HG03558 (cell line): Measurements from ENCODE around the gene FOXP1.

ENCODE experiments used
- ATAC-seq: cut with Tn5 transposase; IDR thresholded peaks from one replicate; pipeline ENCODE4 v1.9.1; 2021; ENCODE audit warnings: moderate number of reproducible peaks; ENCODE audit not compliant: unreplicated experiment; ENCODE audit errors: extremely low read depth

Gene FOXP1

DNA sequence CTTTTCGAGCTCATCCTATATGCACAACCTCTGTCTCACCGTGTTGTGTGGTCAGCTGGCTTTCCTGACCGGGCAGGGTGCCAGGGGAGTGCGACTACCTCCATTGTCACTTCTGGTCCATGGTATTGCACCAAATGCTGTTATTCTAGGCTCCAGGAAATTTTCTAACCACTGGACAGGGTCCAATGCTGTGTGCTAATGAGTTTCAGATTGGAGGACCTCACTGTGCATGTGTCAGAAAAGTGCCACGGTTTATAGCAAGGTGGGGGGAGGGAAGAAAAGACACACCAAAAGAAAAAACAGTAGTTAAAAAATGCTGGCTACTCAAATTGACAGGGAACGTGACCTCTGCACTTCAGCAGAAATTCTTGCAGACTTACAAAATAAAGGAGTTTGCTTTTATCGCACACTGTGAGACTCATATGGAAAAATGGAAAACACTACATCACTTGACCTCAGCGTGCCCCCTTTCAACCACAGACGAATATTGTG is 480.1 kb downstream of the FOXP1 start:
- ATAC-seq, result no peak

DNA sequence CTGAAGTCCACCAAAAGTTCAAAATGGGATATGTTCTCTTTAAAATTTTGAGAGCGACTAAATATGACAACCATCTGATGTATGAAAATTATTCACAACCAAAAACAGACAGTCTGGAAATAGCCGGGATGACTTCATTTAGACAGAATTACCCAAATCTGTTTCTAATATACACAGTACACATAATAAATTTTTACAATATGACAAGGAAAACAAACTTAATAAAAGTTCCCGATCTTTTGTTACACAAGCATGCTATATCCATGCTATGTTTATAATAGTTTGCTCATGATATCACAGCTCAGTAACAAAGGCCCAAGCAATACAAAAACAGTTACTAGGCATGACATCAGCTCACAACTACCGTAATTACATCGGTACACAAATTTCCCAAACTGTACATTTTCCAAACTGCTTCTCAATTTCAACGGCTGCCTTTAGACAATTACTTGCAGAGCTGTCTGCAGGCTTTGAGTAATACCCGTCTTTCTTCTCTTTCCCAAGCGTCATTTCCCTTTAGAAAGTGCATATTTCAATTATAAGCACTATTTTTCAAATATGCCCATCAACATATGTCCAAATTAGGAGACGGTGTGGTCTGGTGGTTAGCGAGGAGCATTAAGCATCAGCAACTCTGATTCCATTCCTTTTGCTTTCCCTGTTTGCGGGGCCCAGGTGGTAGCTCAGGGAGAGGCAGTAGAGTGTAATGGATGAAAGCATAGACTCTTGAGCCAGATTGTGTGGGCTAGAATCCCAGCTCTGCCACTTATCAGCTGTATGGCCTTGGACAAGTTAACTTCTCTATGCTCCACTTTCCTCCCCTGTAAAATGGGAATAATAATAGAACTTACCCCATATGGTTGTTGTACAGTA is 481.2 kb downstream of the FOXP1 start:
- ATAC-seq, result no peak

DNA sequence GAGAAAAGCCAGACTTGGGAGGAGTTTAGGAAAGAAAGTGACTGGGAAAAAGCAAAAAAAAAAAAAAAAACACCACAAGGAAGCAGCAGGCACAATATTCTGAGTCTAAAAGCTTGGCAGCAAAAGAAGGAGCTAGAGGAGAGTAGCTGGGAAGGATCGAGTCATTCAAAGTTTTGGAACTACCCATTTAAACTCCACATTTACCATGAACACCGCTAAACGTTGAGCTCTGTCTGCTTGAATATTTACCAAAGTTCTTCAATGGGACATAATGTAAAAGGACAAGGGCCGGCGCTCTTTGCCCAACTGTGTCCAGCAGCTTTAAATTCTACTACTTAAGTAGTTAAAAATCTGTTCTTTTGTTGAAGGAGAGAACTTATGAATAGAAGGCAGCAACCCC is 481.9 kb downstream of the FOXP1 start:
- no peak for ATAC-seq

DNA sequence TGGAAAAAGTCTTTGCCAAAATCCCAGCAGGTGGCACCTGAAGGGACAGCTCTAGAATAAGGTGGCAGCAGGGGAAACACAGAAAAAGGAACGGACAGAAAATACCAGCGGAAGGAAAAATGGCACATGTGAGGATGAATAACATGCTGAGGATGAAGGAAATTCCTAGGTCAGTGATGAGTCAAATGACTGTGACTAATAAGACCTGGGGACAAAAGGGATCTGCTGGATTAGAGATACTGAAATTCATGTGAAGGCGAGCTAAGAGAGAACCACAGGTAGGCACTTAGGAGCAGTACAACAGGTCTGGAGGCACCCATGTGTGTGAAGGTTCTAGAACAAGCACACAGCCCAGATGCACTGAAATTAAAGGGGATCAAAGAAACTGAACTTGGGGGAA is 482.5 kb downstream of the FOXP1 start:
- no peak for ATAC-seq

DNA sequence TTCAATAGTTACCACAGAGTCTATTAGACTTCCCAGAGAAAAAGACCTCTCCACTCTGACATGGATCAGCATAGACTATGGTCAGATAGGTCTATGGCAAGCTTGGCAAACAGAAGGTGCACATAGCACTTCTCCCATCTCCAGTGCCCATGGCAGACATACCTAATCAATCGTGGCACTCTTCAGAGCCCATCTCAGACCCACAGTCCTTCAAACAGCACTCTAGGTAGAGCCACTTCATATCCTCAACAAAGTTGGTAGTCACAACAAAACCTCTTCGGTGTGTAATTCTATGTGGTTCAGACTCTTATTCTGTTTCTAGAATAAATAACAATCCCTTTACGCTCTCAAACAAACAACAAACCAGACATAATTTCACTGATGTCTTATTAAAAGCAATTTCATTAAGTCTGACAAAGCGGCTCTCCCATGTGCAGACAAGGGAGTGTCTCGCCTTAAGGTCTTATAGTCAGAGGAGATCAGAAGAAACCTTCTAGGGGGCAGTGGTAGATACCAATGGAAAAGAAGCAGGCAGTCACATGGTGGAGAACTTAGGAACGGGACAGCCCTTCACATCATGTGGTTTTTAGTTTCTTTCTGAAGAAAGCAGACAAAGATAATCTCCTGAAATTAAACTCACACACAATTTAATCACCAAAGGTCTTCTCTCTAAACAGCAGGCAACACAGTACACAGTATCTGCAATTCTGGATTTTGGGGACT is 483.4 kb downstream of the FOXP1 start:
- ATAC-seq, result no peak

DNA sequence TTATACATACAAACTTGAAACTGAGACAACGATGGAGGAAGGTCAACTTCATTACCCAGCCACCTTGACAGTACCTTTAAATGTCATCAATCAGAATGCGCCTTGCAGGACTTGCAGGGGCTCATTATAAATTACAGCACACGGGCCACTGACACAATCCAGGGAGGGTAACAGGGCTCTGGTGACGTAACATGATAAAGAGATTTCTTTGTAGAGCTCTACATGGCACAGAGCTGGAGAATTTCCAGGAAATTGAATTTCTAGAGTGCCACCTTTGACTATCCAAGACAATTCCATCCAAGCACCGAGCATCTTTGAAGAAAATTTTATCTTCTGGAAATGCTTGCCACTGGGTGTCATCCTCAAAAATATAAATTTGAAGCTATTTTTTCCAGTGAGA is 486.0 kb downstream of the FOXP1 start:
- no peak for ATAC-seq

DNA sequence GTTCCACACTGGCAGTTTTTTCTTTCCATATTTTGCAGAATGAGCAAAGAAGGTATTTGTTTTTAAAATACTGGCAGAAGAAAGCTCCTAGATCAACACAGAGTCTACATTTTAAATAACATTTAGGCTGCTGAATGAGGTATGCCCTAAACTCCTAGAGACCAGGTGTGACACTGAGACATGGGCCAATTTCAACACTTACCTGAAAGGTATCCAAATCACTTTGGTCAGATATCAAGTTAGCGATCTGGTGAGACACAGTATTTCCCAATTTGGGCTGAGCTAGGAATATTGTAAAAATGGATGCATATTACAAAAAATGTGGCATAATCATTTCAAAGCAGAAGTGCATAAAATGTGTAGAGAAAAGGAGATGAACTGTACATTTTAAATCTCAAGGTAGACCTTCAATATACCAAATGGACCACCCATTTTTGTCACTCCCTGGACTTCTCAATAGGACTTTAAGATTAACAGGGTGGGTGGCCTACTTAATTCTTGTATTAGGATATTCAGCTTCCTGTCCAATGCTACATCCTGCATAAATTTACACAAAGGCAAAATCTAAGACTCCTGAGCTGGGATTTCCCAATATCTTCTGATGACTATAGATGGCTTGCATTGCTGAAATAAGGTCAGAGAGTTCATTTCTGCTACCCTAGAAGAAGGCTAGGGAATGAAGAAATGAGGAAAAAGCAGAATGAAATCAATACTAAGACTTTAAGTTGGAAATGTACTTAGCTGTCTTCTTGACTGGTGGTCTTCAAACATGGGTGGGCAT is 487.8 kb downstream of the FOXP1 start:
- no peak for ATAC-seq

DNA sequence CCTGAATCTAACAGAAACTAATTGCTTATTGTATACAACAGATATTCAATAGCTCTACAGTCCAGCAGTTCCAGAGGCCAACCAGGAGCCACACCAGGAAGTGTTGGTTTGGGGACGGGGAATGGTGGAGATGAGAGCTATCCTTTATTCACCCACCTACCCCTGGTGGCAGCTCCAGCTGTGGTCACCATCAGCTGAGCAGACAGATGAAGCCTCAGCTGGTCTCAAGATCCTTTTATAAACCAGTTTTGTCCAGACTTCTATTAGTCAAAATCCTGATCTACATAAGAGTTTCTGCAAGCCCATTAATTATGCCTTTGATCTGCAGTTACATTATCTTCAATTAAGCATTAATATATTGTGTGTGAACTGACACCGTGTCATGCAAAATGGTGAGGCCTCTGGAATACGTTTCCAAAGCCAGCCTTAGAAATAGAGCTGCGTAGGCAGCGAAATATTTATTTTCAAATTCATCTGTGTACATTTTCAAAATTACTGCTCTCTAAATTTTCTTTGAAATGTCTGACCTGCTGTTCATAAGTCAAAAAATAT is 488.8 kb downstream of the FOXP1 start:
- no peak for ATAC-seq

DNA sequence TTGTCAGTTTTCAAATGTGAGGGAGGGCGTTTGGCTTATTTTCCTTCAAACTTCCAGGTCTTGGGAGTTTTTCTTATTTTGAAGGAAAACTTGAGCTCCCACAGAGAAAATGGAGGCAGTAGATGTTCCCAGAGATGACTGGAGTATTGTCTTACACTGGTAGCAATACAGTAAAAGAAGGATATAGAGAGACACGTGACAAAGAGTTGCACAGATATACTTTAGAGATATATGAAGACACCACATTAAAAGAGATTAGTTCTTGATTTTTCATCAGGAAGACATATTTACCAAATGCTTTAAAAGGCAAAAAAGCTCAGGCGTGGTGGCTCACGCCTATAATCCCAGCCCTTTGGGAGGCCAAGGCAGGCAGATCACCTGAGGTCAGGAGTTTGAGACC is 490.9 kb downstream of the FOXP1 start:
- ATAC-seq, result no peak

DNA sequence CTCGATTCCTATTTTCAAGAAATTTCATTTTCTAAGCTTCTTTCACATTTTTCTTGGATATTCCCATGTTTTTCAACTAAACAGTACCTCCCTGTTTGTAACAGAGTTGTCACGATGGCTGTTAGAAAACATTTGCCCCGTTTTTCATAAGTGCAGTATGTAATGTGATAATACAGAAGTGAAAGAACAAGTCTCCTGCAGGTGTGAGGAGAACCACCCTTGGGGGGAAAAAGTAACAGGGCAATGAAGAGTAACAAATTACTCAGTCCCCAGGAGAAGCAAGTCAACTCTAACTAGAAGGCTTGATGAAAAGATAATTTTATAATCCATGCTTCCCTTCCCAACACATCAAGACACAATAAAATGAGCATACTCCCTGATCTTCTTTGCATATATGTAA is 493.3 kb downstream of the FOXP1 start:
- ATAC-seq, result no peak

DNA sequence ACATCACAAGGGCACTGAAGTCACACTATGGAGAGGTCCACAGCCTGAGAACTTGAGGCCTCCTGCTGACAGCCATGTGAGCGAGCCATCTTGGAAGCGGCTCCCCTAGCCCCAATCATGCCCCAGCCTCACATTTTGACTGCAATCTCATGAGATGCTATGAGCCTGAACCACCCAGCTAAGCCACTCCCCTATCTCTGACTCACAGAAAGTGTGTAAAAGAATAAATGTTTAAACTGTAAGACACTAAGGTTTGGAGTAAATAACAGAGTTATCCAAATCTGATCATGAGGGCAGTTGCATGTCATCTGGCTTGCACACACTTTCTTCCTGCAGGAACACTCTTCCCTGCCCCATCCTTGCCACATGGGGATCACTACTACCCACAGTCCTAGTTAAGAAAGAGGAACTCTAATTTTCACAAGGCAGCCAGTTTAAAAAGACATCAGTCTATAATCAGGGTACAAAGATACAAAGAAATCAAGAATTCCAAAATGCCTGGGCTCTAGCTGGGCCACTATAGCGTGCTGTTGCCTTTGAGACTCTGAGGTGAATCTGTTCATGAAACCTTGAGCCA is 494.2 kb downstream of the FOXP1 start:
- ATAC-seq, result no peak

DNA sequence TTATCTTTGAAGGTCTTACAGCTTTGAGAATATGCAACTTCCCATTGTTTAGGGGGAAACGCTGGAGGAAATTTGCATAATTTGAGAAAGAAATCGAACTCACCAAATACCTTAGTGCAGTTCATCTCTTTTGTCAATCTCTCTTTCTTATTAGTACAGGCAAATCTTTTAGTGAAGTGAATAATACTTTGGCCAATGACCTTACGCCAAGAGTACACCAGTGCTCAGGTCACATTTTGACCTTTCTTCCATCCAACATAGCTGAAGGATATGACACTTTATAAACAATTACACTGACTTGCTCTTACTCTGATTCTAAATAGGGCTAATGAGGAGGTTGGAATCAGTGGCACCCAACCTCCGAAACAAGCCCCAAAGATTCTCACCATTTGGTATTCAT is 494.8 kb downstream of the FOXP1 start:
- ATAC-seq, result no peak

DNA sequence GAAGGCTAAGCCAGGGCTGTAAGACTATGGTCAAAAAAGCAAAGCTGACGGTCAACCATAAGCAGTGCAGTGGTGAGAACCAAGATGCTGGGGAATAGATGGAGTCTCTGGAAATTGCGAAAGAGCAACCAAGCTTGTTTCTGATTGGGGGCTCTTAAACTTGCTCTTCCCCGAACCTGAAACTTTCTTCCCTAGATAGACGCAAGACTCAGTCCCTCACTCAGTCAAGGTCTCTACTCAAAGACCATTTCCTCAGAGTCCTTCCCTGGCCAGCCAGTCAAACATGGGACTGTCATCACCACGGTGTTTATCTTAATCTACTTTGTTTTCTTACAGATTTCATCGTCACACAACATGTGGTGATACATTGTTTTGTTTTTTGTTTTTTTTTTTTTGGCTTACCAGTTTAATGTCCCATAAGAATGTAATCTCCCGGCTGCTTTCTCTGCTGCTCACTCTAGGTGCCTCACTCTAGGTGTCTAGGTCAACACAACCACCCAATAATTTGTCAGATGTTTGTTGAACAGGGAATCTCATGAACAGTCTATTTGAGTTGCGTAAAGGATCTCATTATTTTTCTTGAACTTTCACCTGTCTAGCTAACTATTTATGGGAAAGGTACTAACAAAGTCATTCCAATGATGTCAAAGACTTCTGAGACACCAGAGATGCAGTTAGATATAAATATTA is 495.4 kb downstream of the FOXP1 start:
- ATAC-seq, result no peak

DNA sequence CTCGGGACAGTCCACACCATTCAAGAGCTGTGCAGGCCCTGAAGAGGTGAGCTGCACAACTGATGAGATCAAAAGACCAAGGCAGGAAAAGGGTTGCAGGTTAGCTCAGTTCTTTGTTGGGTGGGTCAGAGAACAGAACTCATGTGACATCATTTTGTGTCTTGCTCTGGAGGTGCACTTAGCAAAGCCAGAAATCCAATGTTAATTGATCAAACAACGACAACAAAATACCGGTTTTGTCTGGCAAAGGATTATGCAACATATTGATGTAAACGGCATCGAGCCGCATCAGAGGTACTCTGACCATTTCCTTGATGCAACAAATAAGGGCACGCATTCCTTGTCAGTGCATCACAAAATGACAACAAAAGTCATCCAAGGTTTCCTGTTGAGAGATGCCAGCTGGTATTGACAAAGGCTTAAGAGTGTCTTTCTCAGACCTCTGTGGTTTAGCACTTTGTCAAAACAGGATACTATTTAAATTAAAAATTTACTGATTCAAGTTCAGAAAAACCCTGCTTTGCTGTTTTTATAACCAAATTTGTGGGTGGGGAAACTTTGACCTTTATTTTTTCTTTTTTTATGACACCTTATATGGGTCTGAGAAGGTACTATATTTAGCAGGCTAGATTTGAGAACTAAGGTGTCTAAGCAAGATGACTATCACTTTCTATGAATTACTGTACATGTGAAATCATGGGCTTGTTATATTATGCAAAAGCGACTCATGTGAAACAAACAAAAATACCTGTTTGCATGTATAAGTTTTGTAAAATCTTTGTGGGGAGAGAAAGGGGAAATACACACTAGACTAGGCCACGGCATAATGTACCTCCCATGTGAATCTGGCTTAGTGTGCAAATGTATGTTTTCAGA is 496.1 kb downstream of the FOXP1 start:
- ATAC-seq, result peak; percentile 88

DNA sequence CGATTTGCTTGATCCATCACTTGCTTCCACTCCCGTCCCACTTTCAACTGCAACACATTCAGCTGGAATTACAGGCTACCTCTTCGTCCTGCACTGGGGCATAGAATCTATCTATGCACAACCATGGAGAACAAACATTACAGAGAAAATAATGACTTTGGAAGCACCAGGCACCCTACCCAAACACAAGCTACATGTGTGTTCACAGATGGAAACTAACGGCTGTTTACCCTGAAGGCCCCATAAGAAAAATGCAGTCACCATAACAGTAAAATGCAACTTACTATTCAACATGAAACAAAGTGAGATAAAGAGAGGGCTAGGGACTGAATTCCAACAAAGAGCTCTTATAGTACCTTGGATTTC is 496.8 kb downstream of the FOXP1 start:
- no peak for ATAC-seq

DNA sequence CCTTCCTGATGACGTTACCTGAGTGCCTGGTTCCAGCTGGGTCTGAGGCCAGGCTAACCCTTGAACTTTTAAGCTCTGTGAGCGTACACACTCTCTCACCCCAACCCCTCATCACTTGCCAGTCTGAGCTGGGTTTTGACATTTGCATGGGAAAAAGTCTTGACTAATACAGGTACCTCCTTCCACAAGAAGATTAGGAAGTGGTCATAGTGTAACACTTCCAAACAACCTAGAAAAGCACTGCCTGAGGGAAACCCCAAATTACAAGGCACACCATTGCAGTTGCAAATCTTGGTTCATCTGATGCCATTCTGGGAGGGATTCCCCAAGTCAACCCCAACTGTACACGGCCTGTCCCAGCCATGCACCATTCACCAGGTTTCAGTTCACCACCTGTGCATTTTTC is 499.8 kb downstream of the FOXP1 start:
- ATAC-seq, result no peak

DNA sequence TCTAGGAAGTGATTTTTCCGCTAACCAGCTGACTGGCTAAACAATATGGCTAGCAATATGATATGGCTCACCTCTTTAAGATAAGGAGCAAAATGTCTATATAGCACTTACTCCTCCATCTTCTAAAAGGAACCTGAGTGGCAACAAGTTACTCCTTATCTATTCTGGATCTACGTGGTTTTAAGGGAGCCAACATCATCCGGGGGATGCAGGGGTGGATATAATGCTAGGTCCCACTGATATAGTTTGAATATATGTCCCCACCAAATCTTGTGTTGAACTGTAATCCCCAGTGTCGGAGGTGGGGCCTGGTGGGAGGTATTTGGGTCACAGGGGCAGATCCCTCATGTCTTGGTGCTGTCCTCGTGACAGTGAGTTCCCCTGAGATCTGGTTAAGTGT is 500.7 kb downstream of the FOXP1 start:
- ATAC-seq, result no peak

DNA sequence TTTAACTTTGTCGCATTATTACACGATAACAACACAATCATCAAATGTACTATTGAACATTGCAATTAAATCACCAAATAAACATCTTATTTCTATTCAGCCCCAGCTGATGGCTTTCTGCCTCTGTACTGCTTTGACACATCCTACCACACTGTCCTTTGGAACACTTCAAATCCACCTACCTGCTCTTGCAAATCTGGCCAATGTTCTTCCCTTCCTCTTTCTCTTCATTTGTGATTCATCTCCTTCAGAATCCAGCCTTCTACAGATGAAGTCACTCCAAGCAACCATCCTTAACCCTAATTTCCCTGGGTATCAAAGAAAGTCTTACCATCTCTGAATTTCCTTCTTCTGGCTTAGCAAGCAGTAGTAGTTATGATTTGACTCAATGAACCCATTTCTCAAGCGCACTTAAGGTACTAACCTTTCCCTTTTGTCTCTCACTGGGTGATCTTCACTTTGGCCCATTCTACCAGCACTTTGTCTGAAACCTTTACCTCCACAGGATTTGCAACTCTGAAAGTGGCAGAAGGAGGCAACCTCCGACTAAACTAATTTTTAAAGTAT is 502.9 kb downstream of the FOXP1 start:
- no peak for ATAC-seq
